GM12892 (cell line): ENCODE results near the gene BTNL3.

ENCODE experiments used
- POLR2A ChIP-seq: IDR thresholded peaks from 2 replicates; pipeline ENCODE4 v1.6.1; 2011; ENCODE audit warnings: low read depth, low read length, control low read depth
- POLR2AphosphoS5 ChIP-seq: IDR thresholded peaks from 2 replicates; pipeline ENCODE4 v1.6.1; 2011; ENCODE audit warnings: low read depth, low read length, control low read depth
- TAF1 ChIP-seq: IDR thresholded peaks from 2 replicates; pipeline ENCODE4 v1.6.1; 2011; ENCODE audit warnings: low read depth, mild to moderate bottlenecking, control low read depth, low read length, borderline replicate concordance

GRCh38 chr5:181042722-181043121, 54.1 kb downstream of the BTNL3 start:
- TF ChIP-seq POLR2A (no peak), POLR2AphosphoS5 (no peak), TAF1 (no peak)
